Measurements from ENCODE around the gene FN1.

Gene FN1

GRCh38 chr2:215431778-215432758 lies 3.8 kb downstream of the FN1 start:
- Histone ChIP-seq H4K8ac (ENCODE audit: low read length) (no peak overlapping the region), H3K27me3 (ENCODE audit: control insufficient read depth in 1 of 2, insufficient read depth in 1 of 2, low read length in 2 of 2) (no peaks in the 10 kb centered on the region), H3K27ac (ENCODE audit: low read length, poor library complexity, severe bottlenecking) (peak overlapping the region; percentile 94), H2AFZ (ENCODE audit: low read depth, low read length) (no peak overlapping the region), H3K36me3 (ENCODE audit: control insufficient read depth in 1 of 2, insufficient read depth in 2 of 2, low read depth in 1 of 2, low read length in 2 of 2) (peaks cover 11 to 82% of the 10 kb centered on the region in 2 experiments), H2BK5ac (ENCODE audit: low read depth, low read length, poor library complexity, severe bottlenecking) (peak overlapping the region; percentile 39), H3K4me2 (ENCODE audit: low read length, poor library complexity, severe bottlenecking) (peak overlapping the region; percentile 69), H2BK15ac (ENCODE audit: low read depth, poor library complexity, severe bottlenecking) (no peak overlapping the region), H4K91ac (ENCODE audit: low read length) (no peak overlapping the region), H3K4me1 (ENCODE audit: control insufficient read depth, insufficient read depth, low read depth, low read length) (peaks cover 5% of the 10 kb centered on the region), H2BK120ac (ENCODE audit: low read depth, low read length) (no peak overlapping the region), H3K23ac (ENCODE audit: low read length in 2 of 2) (no peak overlapping the region), H3K18ac (ENCODE audit: low read depth in 1 of 2, low read length in 2 of 2) (no peak overlapping the region), H2AK5ac (ENCODE audit: low read length, severe bottlenecking) (peak overlapping the region; percentile 77), H3K4ac (ENCODE audit: low read depth in 1 of 2, low read length in 2 of 2) (peak overlapping the region in 1 of 2 experiments; percentile 67), H3K79me1 (replicated peaks; ENCODE audit: low read length, poor library complexity, severe bottlenecking) (no peaks in the 10 kb centered on the region), H2BK12ac (ENCODE audit: low read length in 2 of 2) (peak overlapping the region in 1 of 2 experiments; percentile 42), H3K14ac (ENCODE audit: low read length in 2 of 2) (no peak overlapping the region), H3K9ac (ENCODE audit: low read length) (peak overlapping the region; percentile 99), H3K4me3 (ENCODE audit: insufficient read depth in 1 of 2, low read depth in 1 of 2, low read length in 2 of 2) (peak overlapping the region in 1 of 2 experiments; percentile 91), H3K9me3 (ENCODE audit: control insufficient read depth, low read length) (no peaks in the 10 kb centered on the region)
- no peak for DNase-seq
- WGBS = 83% methylated on average over 5 of the region's 7 CpGs

GRCh38 chr2:215431290-215431689 lies 4.6 kb downstream of the FN1 start:
- H3K36me3 ChIP-seq (ENCODE audit: control insufficient read depth in 1 of 2, insufficient read depth in 2 of 2, low read depth in 1 of 2, low read length in 2 of 2) = peaks cover 15 to 90% of the 10 kb centered on the region in 2 experiments
- H3K27me3 ChIP-seq (ENCODE audit: control insufficient read depth in 1 of 2, insufficient read depth in 1 of 2, low read length in 2 of 2) = no peaks in the 10 kb centered on the region
- peaks cover 5% of the 10 kb centered on the region for H3K4me1 ChIP-seq (ENCODE audit: control insufficient read depth, insufficient read depth, low read depth, low read length)
- no peak overlapping the region for H3K4me2 ChIP-seq (ENCODE audit: low read length, poor library complexity, severe bottlenecking)
- H4K91ac ChIP-seq (ENCODE audit: low read length) = no peak overlapping the region
- H4K8ac ChIP-seq (ENCODE audit: low read length) = no peak overlapping the region
- no peak for DNase-seq
- H3K79me1 ChIP-seq (replicated peaks; ENCODE audit: low read length, poor library complexity, severe bottlenecking) = no peaks in the 10 kb centered on the region
- peak overlapping the region; percentile 69 for H3K27ac ChIP-seq (ENCODE audit: low read length, poor library complexity, severe bottlenecking)
- H2BK12ac ChIP-seq (ENCODE audit: low read length in 2 of 2) = no peak overlapping the region
- H2AFZ ChIP-seq (ENCODE audit: low read depth, low read length) = no peak overlapping the region
- no peak overlapping the region for H3K23ac ChIP-seq (ENCODE audit: low read length in 2 of 2)
- H2BK5ac ChIP-seq (ENCODE audit: low read depth, low read length, poor library complexity, severe bottlenecking) = peak overlapping the region; percentile 19
- no peak overlapping the region for H2BK15ac ChIP-seq (ENCODE audit: low read depth, poor library complexity, severe bottlenecking)
- H3K18ac ChIP-seq (ENCODE audit: low read depth in 1 of 2, low read length in 2 of 2) = no peak overlapping the region
- no peak overlapping the region for H3K14ac ChIP-seq (ENCODE audit: low read length in 2 of 2)
- no peak overlapping the region for H3K4ac ChIP-seq (ENCODE audit: low read depth in 1 of 2, low read length in 2 of 2)
- H3K9me3 ChIP-seq (ENCODE audit: control insufficient read depth, low read length) = no peaks in the 10 kb centered on the region
- no peak overlapping the region for H2AK5ac ChIP-seq (ENCODE audit: low read length, severe bottlenecking)
- no CpG with 5 or more reads among the region's 2 CpGs for WGBS
- H3K9ac ChIP-seq (ENCODE audit: low read length) = peak overlapping the region; percentile 99
- H3K4me3 ChIP-seq (ENCODE audit: insufficient read depth in 1 of 2, low read depth in 1 of 2, low read length in 2 of 2) = peak overlapping the region in 1 of 2 experiments; percentile 91
- H2BK120ac ChIP-seq (ENCODE audit: low read depth, low read length) = no peak overlapping the region

- Histone ChIP-seq H2BK12ac (ENCODE audit: low read length in 2 of 2) (no peak overlapping the region), H3K23ac (ENCODE audit: low read length in 2 of 2) (no peak overlapping the region), H3K4ac (ENCODE audit: low read depth in 1 of 2, low read length in 2 of 2) (no peak overlapping the region), H3K27ac (ENCODE audit: low read length, poor library complexity, severe bottlenecking) (peak overlapping the region; percentile 79), H2AFZ (ENCODE audit: low read depth, low read length) (no peak overlapping the region), H4K8ac (ENCODE audit: low read length) (no peak overlapping the region), H2BK5ac (ENCODE audit: low read depth, low read length, poor library complexity, severe bottlenecking) (peak overlapping the region; percentile 19), H2AK5ac (ENCODE audit: low read length, severe bottlenecking) (no peak overlapping the region), H3K14ac (ENCODE audit: low read length in 2 of 2) (no peak overlapping the region), H4K91ac (ENCODE audit: low read length) (no peak overlapping the region), H3K9ac (ENCODE audit: low read length) (peak overlapping the region; percentile 99), H2BK15ac (ENCODE audit: low read depth, poor library complexity, severe bottlenecking) (no peak overlapping the region), H2BK120ac (ENCODE audit: low read depth, low read length) (no peak overlapping the region), H3K4me3 (ENCODE audit: insufficient read depth in 1 of 2, low read depth in 1 of 2, low read length in 2 of 2) (peak overlapping the region in 1 of 2 experiments; percentile 91), H3K79me1 (replicated peaks; ENCODE audit: low read length, poor library complexity, severe bottlenecking) (no peaks in the 10 kb centered on the region), H3K36me3 (ENCODE audit: control insufficient read depth in 1 of 2, insufficient read depth in 2 of 2, low read depth in 1 of 2, low read length in 2 of 2) (peaks cover 18 to 93% of the 10 kb centered on the region in 2 experiments), H3K4me1 (ENCODE audit: control insufficient read depth, insufficient read depth, low read depth, low read length) (peaks cover 6% of the 10 kb centered on the region), H3K9me3 (ENCODE audit: control insufficient read depth, low read length) (no peaks in the 10 kb centered on the region), H3K27me3 (ENCODE audit: control insufficient read depth in 1 of 2, insufficient read depth in 1 of 2, low read length in 2 of 2) (no peaks in the 10 kb centered on the region), H3K4me2 (ENCODE audit: low read length, poor library complexity, severe bottlenecking) (peak overlapping the region; percentile 53), H3K18ac (ENCODE audit: low read depth in 1 of 2, low read length in 2 of 2) (no peak overlapping the region)
- WGBS = 92% methylated on average over 2 of the region's 6 CpGs
- peak; percentile 55 for DNase-seq
Measured at GRCh38 chr2:215430528-215431187, 5.2 kb downstream of the FN1 start.

- Histone ChIP-seq H3K9ac (ENCODE audit: low read length) (peak overlapping the region; percentile 99), H3K4ac (ENCODE audit: low read depth in 1 of 2, low read length in 2 of 2) (no peak overlapping the region), H3K36me3 (ENCODE audit: control insufficient read depth in 1 of 2, insufficient read depth in 2 of 2, low read depth in 1 of 2, low read length in 2 of 2) (peaks cover 25 to 96% of the 10 kb centered on the region in 2 experiments), H4K8ac (ENCODE audit: low read length) (no peak overlapping the region), H2BK15ac (ENCODE audit: low read depth, poor library complexity, severe bottlenecking) (no peak overlapping the region), H3K18ac (ENCODE audit: low read depth in 1 of 2, low read length in 2 of 2) (no peak overlapping the region), H2BK12ac (ENCODE audit: low read length in 2 of 2) (no peak overlapping the region), H3K4me3 (ENCODE audit: insufficient read depth in 1 of 2, low read depth in 1 of 2, low read length in 2 of 2) (peak overlapping the region in 1 of 2 experiments; percentile 91), H4K91ac (ENCODE audit: low read length) (no peak overlapping the region), H2AK5ac (ENCODE audit: low read length, severe bottlenecking) (no peak overlapping the region), H2AFZ (ENCODE audit: low read depth, low read length) (no peak overlapping the region), H3K14ac (ENCODE audit: low read length in 2 of 2) (no peak overlapping the region), H3K4me1 (ENCODE audit: control insufficient read depth, insufficient read depth, low read depth, low read length) (peaks cover 9% of the 10 kb centered on the region), H3K27me3 (ENCODE audit: control insufficient read depth in 1 of 2, insufficient read depth in 1 of 2, low read length in 2 of 2) (no peaks in the 10 kb centered on the region), H3K23ac (ENCODE audit: low read length in 2 of 2) (no peak overlapping the region), H3K9me3 (ENCODE audit: control insufficient read depth, low read length) (no peaks in the 10 kb centered on the region), H3K4me2 (ENCODE audit: low read length, poor library complexity, severe bottlenecking) (peak overlapping the region; percentile 22), H2BK5ac (ENCODE audit: low read depth, low read length, poor library complexity, severe bottlenecking) (no peak overlapping the region), H2BK120ac (ENCODE audit: low read depth, low read length) (no peak overlapping the region), H3K27ac (ENCODE audit: low read length, poor library complexity, severe bottlenecking) (peak overlapping the region; percentile 51), H3K79me1 (replicated peaks; ENCODE audit: low read length, poor library complexity, severe bottlenecking) (no peaks in the 10 kb centered on the region)
- no CpG with 5 or more reads among the region's 1 CpG for whole genome bisulfite sequencing
- no peak for DNase-seq
Measured at GRCh38 chr2:215429424-215429823, 6.4 kb downstream of the FN1 start.
